Cerebellar nuclear complex (tissue), 1 donor: ENCODE results near the gene RNU7-1.

Source experiments
- DNase-seq, 2 experiments: peaks; one replicate each; lab custom pipeline; 2025; lab: John Stamatoyannopoulos, UW

The RNU7-1 gene

GRCh38 chr12:6965026-6965661 lies 21.5 kb downstream of the RNU7-1 start:
- DNase-seq, result peak in 1 of 2 experiments; percentile 34

DNA sequence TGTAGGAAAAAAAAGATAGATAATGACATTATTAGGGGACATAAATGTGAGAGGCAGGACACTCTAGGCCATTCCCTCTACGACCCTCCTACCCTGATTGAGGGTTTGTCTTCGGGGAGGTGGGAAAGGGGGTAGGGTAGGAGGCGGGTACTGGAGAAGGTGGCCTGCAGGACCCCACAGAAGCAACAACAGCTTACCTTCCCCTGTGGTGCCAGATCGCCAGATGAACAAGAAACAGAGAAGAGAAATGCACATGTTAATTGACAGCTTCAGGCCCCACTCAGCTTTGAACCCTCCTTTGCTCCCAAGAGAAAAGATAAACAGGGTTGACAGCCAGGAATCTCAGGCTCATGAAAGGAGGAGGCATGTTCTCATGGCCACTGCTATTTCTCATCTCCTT lies 22.1 kb downstream of the RNU7-1 start:
- DNase-seq, result no peak

- no peak for DNase-seq
Measured at GRCh38 chr12:6966351-6966750, 22.7 kb downstream of the RNU7-1 start.

- DNase-seq, result no peak
Measured at GRCh38 chr12:6967651-6968100, 24.1 kb downstream of the RNU7-1 start.

DNA sequence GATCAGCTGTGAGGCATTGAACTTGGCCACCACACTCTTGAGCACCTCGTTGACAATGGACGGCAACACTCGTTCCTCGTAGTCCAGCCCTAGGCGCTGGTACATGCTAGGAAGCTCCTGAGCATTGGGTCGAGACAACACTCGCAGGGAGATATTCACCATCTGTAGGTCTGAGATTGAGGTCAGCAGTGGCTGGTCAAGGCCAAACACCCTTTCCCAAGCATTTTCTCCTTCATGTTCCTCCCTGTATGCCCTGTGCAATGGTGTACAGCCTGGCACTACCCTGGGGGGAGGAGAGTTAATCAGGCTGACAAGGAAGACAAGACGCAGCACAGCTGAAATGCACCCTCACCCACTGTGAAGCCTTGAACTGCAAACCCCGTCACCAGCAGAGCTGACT lies 24.8 kb downstream of the RNU7-1 start:
- no peak for DNase-seq

DNA sequence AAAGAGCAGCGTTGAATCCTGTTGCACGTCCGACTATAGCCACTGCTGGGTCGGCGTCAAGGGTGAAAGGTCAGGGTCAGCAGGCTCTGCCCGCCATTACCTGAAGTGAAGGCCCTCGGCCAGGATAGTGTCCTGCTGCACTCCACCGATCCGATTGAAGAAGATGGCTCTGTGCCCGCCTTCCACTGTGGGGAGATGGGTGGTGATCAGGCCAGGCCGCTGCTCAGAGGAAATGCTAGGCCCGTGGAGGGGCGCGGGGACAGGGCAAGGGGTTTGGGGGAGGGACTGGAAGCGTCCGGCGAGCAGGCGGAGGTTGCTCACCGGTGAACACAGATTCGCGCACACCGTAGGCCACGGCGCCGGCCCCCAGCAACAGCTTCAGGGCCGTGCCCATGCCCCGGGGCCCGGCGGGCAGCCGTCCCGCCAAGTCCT lies 26.5 kb downstream of the RNU7-1 start:
- DNase-seq, result no peak

DNA sequence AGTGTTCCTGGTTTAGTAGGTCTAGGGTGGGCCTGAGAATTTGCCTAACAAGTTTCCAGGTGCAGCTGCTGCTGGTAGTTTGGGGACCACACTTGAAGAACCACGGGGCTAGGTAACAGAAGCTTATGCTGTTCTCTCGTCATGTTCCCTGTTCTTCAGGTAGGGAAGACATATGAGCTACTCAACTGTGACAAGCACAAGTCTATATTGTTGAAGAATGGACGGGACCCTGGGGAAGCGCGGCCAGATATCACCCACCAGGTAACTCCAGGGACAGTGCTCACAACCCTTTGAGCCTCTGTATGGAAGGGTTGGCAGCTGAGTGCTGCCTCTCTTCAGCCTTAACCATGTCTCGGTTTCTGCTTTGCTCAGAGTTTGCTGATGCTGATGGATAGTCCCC lies 30.6 kb downstream of the RNU7-1 start:
- DNase-seq, result no peak

DNA sequence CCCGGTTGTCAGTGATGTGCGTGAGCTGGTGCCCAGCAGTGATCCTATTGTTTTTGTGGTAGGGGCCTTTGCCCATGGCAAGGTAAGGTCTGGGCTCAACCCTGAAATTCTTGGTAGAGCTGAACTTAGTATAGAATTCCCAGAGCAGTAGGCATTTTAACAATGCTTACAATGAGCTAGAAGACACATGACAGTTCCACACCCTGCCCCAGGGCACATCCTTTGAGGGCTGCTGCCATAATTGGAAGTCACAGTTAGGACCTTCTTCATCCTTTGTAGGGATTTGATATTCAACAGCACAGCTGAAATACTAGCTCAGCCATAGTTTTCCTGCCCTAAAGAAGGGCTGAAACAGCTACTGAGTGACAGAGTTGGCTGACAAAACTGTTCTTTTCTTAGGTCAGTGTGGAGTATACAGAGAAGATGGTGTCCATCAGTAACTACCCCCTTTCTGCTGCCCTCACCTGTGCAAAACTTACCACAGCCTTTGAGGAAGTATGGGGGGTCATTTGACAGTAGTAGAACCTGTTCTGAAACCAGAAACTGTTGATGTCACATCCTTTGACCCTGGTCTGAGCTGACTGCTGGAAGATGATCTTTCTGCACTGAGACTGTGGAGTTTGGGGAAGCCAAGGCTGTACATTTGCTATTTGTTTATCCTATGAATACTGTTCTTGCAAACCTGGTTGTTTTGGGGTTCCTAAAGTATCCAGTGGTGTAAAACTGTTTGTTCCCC lies 31.8 kb downstream of the RNU7-1 start:
- DNase-seq, result no peak

DNA sequence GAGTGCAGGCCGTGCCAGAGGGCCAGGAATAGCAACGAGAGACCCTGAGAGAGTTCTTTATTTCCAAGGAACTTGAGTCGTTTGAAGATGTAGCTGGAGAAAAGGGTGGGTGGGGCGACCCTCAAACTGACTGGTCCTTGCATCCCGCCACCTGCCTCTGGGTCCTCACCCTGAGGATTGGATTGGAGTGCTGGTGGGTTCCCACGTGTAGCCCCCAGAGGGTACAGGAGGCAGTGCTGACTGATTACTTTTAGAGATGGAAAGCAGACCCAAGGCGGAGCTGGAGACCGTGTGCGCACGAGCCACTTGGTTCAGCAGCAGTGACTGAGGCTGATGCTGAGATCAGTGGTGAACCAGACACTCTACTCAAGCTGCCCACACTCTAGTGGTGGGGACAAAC lies 34.0 kb downstream of the RNU7-1 start:
- DNase-seq, result no peak

DNA sequence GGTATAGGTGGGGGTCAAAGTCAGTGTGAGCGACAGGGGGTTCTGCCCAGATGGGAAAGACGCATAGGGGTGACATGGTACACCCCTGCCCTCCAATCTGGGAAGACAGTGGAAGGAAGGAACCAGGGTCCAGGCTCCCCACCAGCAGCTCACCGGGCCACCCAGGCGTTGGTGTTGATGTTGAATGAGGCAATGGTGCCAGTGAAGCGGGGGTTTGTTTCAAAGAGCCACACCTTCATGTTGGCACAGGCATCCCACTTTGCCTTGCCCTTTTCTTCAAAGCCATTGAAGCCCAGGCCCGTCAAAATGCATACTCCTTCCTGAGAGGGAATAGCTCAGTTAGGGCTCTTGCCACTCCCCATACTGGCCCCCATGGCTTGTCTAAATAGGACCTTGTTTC lies 34.6 kb downstream of the RNU7-1 start:
- DNase-seq, result no peak

GRCh38 chr12:6978611-6979011 lies 35.0 kb downstream of the RNU7-1 start:
- DNase-seq, result no peak

DNA sequence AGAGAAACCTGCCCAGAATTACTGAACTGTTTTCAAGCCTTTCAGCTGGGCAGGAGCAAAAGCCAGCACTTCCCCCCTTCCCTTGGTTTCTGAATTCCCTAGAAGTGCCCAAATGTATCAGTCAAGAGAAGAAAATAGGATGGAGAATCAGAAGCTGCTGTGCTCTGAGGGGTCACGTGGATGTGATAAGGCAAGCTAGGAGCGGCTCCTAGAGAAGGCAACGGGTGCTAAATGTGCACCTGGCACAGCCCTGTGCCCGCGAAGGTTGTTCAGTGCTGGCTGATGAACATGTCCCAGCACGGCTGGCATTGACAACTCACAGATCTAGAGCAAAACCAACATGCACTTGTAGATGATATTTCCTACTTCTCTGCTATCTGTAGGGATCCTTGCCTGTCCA lies 35.4 kb downstream of the RNU7-1 start:
- no peak for DNase-seq

- DNase-seq, result no peak
Measured at GRCh38 chr12:6979453-6979852, 35.8 kb downstream of the RNU7-1 start.

- DNase-seq, result no peak
Measured at GRCh38 chr12:6980075-6980474, 36.5 kb downstream of the RNU7-1 start.

DNA sequence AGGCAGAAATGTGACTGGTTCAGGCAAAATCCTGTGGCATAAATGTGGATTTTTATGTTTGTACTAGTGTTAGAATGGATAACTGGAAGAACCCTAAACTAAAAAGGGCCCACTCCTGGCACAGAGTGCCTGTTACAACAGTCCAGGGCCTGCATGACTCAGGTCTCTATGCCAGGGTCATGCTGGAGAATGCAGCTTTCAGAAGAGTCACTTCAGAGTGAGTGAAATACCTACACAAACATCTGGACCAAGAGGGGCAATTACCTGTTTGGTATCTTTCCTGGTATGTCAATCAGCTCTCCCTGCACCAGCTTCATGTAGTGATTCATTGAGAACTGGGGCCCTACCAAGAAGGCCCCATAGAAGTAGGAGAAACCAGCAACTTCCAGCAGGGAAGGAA lies 37.1 kb downstream of the RNU7-1 start:
- no peak for DNase-seq

- no peak for DNase-seq
Measured at GRCh38 chr12:6981152-6982052, 37.8 kb downstream of the RNU7-1 start.

GRCh38 chr12:6982532-6982931 lies 38.9 kb downstream of the RNU7-1 start:
- DNase-seq, result no peak

DNA sequence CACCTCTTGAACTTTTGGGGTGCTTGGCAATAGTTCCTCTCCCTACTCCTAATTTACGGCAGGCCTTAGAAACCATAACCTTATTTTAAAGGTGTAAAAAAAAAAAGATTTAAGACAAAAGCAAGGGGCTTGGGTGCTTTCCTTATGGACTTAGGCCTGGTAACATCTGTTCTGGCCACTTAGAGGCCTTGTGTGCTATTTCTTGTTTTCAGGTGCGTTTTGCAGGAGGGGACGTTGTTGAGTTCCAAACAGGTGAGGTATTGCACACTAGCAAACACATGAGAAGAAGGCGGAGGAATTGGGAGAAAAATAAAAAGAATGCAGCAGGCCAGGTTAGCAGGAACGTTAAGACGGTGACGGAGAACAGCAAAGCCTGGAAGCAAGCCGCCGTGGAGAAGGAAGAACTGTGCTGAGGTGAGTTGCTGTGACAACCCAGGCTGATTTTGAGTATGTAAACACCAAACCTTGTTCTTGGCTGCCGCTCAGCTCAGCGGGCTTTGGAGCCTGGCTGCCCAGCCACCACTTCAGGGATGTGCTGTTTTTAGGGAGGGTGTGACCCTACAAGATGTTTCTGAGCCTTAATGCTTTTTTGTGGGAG lies 44.4 kb downstream of the RNU7-1 start:
- DNase-seq, result peak in 1 of 2 experiments; percentile 29
